GM19193 (cell line): ENCODE data around the gene UST.

Experiments
- POLR2A ChIP-seq: IDR thresholded peaks from 4 replicates; pipeline ENCODE4 v1.6.1; 2011; ENCODE audit not compliant: insufficient read depth, insufficient read length; ENCODE audit errors: extremely low read depth

The UST gene

GRCh38 chr6:149079456-149079855, 332.6 kb downstream of the UST start:
- TF ChIP-seq POLR2A = no peak

GRCh38 chr6:149079911-149080491, 333.2 kb downstream of the UST start:
- TF ChIP-seq POLR2A = no peak

- TF ChIP-seq POLR2A = no peak
Observed at GRCh38 chr6:149080511-149080910, 333.7 kb downstream of the UST start.

- no peak for TF ChIP-seq POLR2A
Observed at GRCh38 chr6:149081281-149081680, 334.5 kb downstream of the UST start.

- no peak for TF ChIP-seq POLR2A
Observed at GRCh38 chr6:149082320-149082719, 335.5 kb downstream of the UST start.

GRCh38 chr6:149084026-149084425, 337.2 kb downstream of the UST start:
- TF ChIP-seq POLR2A = no peak

- TF ChIP-seq POLR2A = no peak
Observed at GRCh38 chr6:149084808-149085556, 338.2 kb downstream of the UST start.

GRCh38 chr6:149085557-149085938, 338.7 kb downstream of the UST start:
- no peak for TF ChIP-seq POLR2A

- no peak for TF ChIP-seq POLR2A
Observed at GRCh38 chr6:149086363-149086762, 339.5 kb downstream of the UST start.

- TF ChIP-seq POLR2A = no peak
Observed at GRCh38 chr6:149087898-149088297, 341.1 kb downstream of the UST start.

GRCh38 chr6:149088361-149088760, 341.5 kb downstream of the UST start:
- TF ChIP-seq POLR2A = no peak

- TF ChIP-seq POLR2A = no peak
Observed at GRCh38 chr6:149089510-149089909, 342.7 kb downstream of the UST start.

- TF ChIP-seq POLR2A = no peak
Observed at GRCh38 chr6:149090937-149091336, 344.1 kb downstream of the UST start.

GRCh38 chr6:149093643-149094042, 346.8 kb downstream of the UST start:
- no peak for TF ChIP-seq POLR2A

GRCh38 chr6:149094156-149094555, 347.3 kb downstream of the UST start:
- TF ChIP-seq POLR2A = no peak

- TF ChIP-seq POLR2A = no peak
Observed at GRCh38 chr6:149094934-149095351, 348.1 kb downstream of the UST start.
